Muscle of arm (tissue), 12 donors: Measurements from ENCODE around the gene BCAS3. TPM values are rescaled to one million over a fixed set of nuclear protein-coding genes. Genes with fewer than 3 reads are reported as not detected.

ENCODE experiments used
- DNase-seq: peaks from one replicate; pipeline ENCODE4 v3.0.0-alpha.2; 2013
- polyA plus RNA-seq, 12 donors: library from polyadenylated mRNA; unstranded; fragments of 120-200 nt; gene quantifications; one replicate each; pipeline ENCODE4 v1.2.1, GENCODE V29; 2013; ENCODE audit not compliant: insufficient read length in 12 of 12

Gene BCAS3
- polyA plus RNA-seq, 12 donors = 8.1 to 23.8 (median 11.4) TPM; not detected in 1

DNA sequence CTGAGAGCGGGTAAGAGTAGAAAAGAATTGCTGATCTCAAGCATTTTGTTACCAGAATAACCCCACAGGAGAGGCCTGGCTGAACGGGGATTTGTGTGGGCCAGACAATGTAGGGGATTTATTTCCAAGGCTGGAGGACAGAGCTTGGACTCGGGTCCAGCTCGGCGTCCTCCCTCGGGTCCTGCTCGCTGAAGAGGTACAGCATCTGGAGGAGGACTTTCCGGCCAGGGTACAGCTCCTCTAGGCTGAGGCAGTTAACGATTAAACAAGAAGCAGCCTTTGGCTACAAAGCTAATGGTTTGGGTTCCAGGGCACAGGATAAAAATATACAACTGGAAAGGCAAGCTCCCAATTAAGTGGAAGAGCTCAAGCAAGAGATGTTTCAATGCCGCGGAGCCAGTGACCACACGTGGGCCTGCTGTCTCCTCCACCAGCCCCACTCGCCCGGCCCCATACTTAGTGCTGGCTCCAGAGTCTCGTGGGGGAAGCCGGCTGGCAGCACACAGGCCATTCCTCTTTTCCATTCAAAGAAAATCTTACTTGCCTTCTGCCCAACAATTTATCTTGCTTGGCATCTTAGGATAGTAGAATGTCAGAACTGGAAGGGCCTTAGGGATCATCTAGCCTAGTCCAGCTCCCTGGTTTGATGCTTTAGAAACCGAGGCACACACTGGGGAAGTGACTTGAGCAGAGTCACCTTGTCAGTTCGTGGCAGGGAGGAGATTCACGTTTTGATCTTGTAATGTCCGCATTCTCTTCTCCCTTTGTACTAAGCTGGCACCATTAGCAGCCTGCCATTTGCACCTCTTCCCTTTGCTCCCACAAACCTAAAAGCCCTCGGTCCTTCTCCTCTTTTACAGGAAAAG is 636.0 kb downstream of the BCAS3 start:
- DNase-seq = peak; percentile 73

DNA sequence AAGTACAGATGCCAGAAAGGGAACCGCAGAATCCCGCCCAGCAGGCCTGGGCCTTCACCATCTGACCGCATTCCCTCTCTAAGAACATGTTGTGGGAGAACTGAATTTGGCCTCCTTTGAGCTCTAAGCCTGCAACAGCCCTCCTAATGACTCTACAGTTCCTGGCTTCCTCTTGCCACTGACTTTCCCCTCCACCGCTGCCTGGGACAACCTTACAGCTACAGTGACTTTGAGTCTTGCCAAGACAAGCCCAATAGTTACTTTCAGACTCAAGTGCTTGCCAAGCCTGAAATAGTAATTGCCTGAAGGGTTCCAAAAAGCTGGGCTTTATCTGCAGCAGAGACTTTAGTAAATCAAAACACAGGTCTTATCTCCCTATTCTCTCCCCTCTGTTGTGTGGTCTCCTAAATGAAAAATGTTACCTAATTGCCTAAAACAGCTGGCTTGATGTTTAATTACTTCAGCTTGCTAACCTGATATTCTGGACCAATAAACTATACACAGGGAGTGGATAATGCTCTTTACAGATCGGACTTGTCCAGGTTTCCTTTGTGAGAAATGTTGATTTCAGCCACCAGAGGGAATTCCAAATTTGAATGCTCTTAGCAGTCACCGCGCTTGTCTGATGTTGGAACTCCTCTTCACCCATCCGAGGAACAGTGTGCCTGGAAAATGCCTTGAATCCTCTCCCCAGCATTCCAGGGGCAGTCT is 636.9 kb downstream of the BCAS3 start:
- peak; percentile 78 for DNase-seq

DNA sequence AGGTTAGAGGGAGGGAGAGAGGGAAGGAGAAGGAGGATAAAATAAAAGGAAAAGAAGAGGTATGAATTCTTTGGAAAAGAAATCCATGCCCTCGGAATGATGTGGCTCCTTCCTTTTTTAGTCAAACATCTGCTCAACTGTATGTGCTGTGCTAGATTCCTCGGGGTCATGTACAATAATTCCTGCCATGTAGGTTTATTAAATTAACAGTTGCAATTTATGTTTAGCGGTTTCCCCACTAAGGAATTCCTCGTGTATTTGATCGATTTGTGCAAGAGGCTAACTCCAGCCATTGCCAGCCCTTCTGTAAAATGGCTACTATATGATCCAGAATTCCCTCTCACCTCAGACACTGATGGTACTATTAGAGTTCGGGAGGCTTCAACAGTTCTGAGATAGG is 639.0 kb downstream of the BCAS3 start:
- DNase-seq = no peak

DNA sequence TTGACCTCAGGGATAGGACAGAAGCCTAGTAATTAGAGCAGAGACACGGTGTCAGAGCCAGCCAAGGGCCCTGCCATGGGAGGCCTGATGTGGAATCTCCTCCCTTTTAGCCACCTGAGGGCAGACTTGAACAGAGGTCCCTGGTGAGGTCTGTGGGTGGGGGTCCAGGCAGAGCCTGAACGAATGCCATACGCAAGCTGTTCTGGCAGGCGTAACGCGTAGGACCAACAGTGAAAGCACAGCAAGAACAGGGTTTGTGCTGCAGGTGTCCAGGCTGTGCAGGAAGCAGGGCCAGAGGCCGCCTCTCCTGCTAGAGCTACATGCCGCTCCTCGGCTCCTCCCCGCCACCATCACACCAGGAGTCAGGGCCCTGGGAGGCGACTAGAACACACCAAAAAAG is 640.1 kb downstream of the BCAS3 start:
- no peak for DNase-seq

DNA sequence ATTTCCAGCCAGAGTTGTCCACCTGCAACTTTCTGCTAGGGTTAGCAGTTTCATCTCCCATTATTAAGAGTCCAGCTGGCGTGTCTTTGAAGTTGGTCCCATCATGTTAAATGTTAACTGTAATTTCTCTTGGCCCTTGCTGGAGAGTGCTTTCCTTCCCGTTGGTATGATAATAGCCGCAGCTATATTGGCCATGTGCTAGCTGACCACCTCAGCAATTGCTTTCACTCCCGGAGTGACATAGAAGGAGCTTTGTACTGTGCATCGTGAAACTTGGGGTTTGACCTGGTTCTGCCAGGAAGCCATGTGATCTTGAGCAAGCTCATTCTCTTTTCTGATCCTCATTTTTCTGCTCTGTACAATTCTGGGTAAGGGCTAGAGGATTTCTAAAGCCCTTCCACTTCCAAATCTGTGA is 641.0 kb downstream of the BCAS3 start:
- DNase-seq = no peak

DNA sequence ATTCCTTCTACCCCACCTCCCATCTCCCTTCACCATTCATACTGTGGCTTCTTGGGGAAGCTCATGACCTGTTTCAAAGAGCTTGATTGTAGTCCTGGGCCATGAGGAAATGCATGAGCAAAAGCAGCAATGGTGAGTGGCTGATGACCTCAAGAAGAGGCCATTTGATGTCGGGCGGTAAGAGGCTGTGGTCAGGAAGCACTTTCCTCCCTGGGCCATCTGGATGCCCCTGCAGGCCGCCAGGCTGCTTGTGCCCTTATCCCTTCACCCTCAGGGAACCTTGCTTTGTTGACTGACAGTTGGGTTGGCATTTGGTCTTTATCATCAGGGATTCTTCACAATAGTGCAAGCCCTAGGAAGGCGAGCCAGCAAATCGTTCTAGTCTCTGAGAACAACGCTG is 643.7 kb downstream of the BCAS3 start:
- no peak for DNase-seq

DNA sequence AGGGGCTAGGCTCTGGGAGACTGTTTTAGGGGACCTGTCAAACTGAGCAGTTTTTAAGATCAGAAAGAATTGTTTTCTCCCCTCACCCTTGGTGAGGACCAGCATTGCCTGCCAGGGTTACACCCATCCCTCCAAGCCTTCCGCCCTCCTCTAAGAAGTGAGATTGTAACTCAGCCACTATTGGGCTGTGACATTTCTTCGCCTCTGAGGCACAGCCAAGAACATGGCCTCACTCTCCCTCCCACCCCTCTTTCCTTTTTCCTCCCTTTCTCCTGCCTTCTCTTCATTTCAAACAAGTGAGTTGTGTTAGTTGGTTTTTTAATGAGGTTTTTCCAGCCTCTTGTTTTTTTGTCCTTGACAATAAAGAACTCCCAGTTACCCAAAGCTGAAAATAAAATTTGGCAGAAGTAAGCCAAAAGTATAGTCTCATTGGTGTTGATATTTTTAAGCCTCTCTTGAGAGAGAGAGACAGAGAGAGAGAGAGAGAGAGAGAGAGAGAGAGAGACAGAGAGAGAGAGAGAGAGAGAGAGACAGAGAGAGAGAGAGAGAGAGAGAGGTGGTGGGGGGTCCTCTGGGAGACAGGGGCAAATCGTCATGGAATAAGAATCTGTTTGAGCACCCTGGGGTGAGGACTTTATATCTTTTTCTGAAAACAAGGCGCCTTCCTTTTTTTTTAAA is 644.8 kb downstream of the BCAS3 start:
- no peak for DNase-seq

DNA sequence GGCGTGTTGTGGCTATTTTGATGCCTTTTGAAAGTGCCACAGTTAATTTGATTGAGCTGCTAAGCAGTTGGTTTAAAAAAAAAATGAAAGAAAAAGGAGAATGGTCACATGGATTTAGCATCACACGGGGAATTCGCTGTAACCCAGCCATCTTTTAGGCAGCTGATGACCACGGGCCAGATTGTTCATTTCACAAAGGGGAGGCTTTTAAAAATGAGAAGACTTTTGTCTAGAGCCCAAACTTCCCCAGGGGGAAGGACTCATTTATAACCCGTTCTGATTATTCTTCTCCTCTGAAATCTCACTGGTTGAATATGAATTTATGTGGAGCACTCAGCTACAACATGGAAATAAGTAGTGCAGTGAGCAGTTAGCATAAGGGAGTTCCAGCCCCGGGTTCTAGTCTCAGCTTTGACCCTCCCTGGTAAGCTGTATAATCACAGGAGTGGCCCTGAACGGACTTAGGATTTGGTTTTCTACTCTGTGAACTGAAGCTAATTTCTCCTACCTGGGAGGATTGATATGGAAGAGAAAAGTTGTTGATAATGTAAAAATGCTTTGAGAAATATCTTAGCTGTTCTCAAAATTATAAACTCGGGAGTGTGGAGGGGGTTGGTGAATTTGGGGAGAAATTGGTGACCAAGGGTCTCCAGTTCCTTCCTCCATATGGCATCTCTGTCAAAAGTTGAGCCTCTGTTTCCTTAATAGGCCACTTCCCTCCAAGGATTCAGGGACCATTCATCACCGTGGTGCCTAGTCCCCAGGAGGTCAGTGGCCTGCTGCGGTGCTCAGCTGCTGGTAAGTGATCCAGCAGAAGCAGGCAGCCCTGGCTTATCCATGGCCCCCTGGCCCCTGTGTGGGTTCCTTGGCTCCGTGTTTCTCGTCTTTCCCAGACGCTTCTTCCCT is 645.6 kb downstream of the BCAS3 start:
- DNase-seq = no peak

DNA sequence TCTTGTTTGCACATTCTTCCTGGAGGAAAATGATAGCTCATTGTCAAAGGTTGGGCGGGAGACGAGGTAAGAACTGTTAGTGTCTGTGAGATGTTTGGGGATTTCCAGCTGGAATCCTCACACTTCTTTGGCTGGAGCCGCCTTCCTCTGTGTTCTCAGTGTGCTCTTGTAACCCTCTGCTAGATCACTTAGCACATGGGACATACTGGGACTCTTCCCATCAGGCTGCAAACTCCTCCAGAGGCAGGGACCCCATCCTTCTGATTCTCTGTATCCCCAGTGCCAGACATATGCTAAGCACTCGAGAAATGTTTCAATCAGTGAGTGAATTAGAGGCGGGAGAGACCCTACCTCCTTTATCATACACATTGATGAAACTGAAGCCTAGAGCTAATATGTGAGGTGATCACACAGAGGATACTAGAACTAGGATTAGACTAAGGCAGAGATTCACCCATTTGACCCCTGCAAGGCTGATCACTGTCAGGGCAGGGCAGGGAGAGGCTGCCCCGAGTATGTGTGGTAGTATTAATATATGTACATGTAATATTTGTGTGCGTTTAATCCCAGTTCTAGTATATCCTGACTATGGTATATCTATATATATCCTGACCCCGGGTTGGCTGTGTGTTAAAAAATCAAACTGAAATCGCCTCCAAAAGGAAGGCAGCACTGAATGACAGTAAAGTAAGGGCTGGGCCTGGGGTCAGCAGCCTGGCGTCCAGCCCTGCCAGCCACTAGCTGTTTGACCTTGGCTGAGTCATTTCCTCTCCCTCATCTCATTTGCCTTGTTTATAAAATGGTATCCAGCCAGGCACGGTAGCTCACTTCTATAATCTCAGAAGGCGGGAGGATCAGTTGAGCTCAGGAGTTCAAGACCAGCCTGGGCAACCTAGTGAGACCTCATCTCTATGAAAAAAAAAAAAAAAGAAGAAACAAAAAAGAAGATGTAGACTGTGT is 646.5 kb downstream of the BCAS3 start:
- DNase-seq = peak; percentile 37

DNA sequence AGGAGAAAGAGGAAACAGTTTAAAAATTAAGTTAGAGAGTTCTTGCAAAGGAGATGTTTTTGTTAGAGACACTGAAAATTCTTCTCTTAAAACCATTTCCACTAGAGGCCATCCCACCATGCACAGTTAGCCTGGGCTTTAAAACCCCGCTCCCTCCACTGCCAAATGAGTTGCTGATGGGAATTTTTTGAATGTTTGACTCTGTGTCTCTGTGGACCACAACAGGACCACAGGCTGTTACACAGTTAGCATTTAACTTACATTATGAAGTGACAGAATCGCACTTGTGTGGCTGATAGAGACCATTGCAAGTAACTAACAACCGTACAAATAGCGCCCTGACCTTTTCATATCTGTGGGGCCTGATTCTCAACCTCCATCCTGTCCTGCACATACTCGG is 647.3 kb downstream of the BCAS3 start:
- DNase-seq = no peak

DNA sequence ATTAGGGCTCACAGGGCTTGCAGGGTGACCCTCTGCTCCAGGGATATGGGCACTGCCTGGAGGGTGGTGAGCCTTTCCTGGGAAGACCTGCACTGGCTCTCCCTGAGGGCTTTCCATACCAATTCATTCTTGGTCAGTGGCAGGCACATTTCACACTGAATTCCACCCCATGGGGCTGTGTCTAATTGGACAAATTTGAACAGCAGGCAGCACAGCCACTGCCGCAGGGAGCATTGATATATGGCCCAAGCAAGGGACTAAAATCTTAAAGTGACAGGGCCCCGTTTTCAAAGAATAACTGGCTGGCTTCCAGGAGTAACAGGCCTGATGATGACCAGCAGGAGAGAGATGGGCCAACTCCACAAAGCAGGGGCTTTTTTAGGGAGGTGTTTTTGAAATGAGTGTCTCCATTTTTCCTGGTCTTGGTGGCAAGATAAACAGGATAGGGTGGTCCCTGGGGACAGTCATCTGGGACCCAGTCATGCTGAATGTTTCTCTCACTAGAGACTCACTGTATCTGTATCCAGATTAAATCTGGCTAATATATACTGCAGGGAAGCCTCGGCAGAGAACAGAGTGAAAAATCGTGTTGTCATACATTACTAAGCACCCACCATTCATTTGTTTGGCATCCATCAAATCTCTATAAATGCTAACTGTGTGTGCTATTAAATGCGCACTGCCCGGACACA is 647.9 kb downstream of the BCAS3 start:
- no peak for DNase-seq

DNA sequence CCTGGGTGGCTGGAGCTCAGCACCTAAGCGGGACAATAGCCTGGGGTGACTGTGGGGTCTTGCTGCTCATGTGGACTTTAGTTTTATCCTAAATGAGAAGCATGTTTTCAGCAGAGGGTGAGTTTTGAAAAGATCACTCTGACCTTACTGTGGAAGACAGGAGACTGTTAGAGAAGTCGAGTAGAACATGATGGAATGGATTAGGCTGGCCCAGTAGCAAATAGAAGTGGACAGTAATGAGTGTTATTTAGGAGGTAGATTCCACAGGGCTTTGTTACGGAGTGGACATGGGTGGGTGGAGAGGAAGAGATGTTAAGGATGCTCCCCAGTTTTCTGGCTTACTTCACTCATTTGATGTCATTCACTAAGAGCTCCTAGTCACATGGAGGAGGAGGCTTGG is 648.7 kb downstream of the BCAS3 start:
- DNase-seq = no peak

DNA sequence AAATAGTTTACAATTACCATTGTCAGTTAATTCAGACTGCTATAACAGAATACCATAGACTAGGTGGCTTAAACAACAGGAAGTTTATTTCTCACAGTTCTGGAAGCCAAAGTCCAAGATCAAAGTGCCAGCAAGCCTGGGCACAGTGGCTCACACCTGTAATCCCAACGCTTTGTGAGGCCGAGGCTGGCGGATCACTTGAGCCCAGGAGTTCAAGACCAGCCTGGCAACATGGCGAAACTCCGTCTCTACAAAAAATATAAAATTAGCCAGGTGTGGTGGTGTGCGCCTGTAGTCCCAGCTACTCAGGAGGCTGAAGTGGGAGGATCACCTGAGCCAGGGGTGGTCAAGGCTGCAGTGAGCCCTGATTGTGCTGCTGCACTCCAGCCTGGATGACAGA is 650.7 kb downstream of the BCAS3 start:
- no peak for DNase-seq

DNA sequence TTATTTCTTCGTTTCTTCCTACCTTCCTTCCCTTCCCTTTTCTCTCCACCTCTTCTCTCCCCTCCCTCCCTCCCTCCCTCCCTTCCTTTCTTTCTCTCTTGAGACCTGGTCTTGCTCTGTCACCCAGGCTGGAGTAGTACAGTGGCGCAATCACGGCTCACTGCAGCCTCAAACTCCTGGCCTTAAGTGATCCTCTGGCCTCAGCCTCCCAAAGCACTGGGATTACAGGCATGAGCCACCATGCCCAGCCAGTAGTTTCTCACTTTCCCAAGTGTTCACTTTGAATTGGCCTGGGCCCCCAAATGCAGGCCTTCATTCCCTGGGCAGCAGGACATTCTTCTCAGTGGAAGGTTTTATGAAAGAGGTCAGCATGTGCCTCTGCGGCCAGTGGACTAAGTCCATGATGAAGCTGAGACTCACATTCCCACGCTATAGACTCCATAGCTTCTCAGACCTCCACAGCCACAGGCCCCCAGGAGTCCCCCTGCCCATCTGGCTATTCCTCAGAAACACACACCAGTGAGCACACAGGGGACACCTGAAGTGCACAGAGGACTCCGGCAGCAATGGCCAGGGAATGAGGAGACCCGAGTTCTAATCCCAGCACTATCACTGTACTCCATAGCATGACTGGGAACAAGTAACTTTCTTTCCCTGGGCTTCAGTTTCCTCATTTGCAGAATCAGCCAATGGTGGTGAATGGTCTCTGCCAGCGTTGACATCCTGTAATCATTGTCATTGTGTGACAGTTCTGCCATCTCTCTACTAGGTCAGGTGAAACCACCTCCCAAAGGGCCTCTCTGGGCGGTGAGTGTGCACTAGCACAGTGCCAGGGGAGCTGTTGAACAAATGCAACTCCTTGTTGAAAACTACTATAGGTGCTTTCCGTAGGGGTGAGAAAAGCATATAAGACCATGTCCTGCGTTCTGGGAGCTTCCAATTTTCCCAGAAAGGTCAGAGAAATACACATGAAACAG is 652.8 kb downstream of the BCAS3 start:
- DNase-seq = no peak

DNA sequence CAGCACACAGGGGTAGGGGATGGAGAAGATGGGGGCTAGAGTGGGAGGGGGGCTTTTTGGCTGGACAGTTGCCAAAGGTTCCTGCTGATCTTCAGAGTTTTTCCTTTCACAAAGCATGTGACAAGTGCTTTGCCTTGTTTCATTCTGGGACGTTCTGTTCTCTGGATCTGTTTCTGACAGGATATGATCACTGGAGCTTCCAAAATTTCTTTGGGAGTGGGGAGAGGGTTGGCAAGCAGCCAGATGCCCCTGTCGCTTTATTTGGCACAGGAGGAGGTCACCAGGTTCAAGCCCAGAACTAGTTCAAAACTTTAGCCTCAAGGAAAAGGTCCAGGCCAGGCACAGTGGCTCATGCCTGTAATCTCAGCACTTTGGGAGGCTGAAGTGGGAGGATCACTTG is 653.5 kb downstream of the BCAS3 start:
- no peak for DNase-seq

DNA sequence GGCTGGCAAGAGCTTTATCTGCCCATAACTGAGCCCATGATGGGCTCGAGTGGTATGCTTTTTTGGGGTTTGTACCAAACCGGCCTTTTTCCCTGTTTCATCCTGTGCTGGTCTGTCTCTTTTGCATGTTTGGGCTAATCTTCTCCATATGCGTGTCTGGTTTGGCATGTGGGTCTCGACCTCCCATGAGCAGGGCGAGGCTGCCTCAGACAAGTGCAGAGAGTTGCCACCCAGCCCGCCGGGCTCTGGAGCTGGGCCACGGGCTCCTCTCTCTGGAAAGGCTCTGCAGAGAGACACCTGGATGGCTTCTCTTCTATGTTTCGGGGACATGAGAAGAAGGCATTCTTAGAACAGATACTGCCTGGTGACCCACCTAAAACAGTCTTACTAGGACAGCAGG is 654.2 kb downstream of the BCAS3 start:
- DNase-seq = no peak

DNA sequence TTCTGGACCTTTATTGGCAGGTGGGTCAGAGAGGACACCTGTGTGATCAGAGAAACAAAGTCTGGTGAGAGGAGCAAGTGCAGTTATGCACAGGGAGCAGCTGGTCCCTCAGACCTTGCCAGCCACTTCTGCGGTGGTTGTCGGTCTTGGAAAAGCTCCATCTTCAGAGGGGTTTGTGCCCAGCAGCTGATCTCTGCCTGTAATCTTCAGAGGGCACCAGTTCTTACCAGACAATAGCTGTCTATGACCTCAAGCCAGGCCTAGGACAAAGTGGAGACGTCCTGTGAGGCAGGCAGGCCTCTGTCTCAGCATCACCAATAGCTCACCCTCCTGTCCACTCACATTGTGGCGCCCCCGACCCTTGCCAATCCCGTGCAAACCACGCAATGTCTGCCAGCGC is 655.5 kb downstream of the BCAS3 start:
- no peak for DNase-seq

DNA sequence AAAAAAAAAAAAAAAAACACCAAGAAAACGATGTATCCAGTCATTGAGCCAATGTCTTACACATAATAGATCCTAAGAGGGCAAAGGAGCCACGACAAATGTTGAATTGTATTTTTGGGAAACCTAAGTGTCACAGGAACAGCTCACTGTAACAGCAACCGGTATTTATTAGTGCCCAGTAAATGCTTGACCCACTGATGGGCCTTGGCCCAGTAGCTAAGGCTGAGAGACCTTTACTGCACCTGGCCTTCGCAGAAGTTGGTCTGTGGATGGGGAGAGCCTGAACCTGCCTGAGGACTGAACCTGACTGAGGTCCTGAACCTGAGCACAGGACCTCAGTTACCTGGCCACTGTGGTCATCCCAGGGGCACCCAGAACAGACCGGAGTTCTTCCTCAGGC is 657.0 kb downstream of the BCAS3 start:
- no peak for DNase-seq
